K562 (cell line): ENCODE data around the gene RUNX1. TPM values are rescaled to one million over a fixed set of nuclear protein-coding genes. Genes with fewer than 3 reads are reported as not detected.

ENCODE experiments used
- ATAC-seq: fragments of 200-7000 bp; cut with Tn5 transposase; 3 replicates; pipeline ENCODE4 v1.9.1; 2020; ENCODE audit warnings: moderate library complexity
- BruUV-seq: library from RNA; stranded (reverse); fragments of 400-500 nt; replicated peaks from 2 replicates; lab custom pipeline; 2021; lab: Mats Ljungman, UMichigan
- CTCF ChIA-PET: fragments of 300-600 bp; formaldehyde crosslinking; extraction: SDS; loops from one replicate; lab custom pipeline; 2021; ENCODE audit warnings: low intra/inter-chr PET ratio; lab: Yijun Ruan, JAX
- POLR2A ChIA-PET: fragments of 300-600, 350-650 bp; sonication (Branson Sonifier 250); formaldehyde crosslinking; extraction: SDS; loops from one replicate; lab custom pipeline; 2021; ENCODE audit warnings: antibody characterized with exemption, inconsistent platforms; lab: Yijun Ruan, JAX
- DNase-seq, 4 experiments: peaks; one replicate each; pipeline versions ENCODE4 v3.0.0 to v3.0.0-alpha.2; 2011 to 2018; ENCODE audit warnings: low spot score in 3 of 4, mixed read lengths in 3 of 4; ENCODE audit errors: extremely low read depth in 1 of 4
- FAIRE-seq: peaks from 2 replicates; lab custom pipeline; 2011; peaks lifted over from hg19 to GRCh38; lab: Jason Lieb, UNC
- H2AFZ ChIP-seq: 2 replicates; pipeline ENCODE4 v1.6.0; 2011; ENCODE audit warnings: low read depth, low read length, control low read depth, inconsistent platforms
- H3K27ac ChIP-seq: fragments of 200-600 bp; 3 replicates; pipeline ENCODE4 v1.8.0; 2011; ENCODE audit warnings: low read depth, mild to moderate bottlenecking, control low read depth, inconsistent platforms, low read length, moderate library complexity, mixed read lengths; ENCODE audit errors: extremely low read depth
- H3K27me3 ChIP-seq, 2 experiments: fragments of 300-600 bp in 1 of 2; 2 replicates in 1 of 2; 3 replicates in 1 of 2; pipeline versions ENCODE4 v1.6.0 to v1.8.0; 2011; ENCODE audit warnings: inconsistent platforms in 2 of 2, low read length in 2 of 2, mild to moderate bottlenecking in 1 of 2, mixed read lengths in 1 of 2, moderate library complexity in 1 of 2; ENCODE audit not compliant: control insufficient read depth in 2 of 2, insufficient read depth in 2 of 2
- H3K36me3 ChIP-seq: fragments of 300-600 bp; 3 replicates; pipeline ENCODE4 v1.8.0; 2011; ENCODE audit warnings: mild to moderate bottlenecking, low read length, inconsistent platforms; ENCODE audit not compliant: control insufficient read depth, insufficient read depth
- H3K4me1 ChIP-seq, 2 experiments: fragments of 200-600 bp in 1 of 2; replicated peaks in 1 of 2; 2 replicates in 1 of 2; 3 replicates in 1 of 2; pipeline versions ENCODE4 v1.5.1 to v1.8.0; 2011; ENCODE audit warnings: inconsistent platforms in 2 of 2, low read length in 2 of 2, mild to moderate bottlenecking in 1 of 2, mixed read lengths in 1 of 2, moderate library complexity in 1 of 2; ENCODE audit not compliant: control insufficient read depth in 2 of 2, insufficient read depth in 2 of 2
- H3K4me2 ChIP-seq: 2 replicates; pipeline ENCODE4 v1.6.1; 2011; ENCODE audit warnings: low read length, control low read depth, inconsistent platforms, mixed read lengths; ENCODE audit not compliant: insufficient read depth
- H3K4me3 ChIP-seq: fragments of 200-600 bp; sonication (generic), shearing (Covaris generic); 2 replicates; pipeline ENCODE4 v1.5.1; 2016; ENCODE audit warnings: control low read depth, inconsistent platforms
- H3K79me2 ChIP-seq: fragments of 200-600 bp; 3 replicates; pipeline ENCODE4 v1.8.0; 2011; ENCODE audit warnings: low read length, inconsistent platforms; ENCODE audit not compliant: control insufficient read depth, insufficient read depth
- H3K9ac ChIP-seq, 2 experiments: 2 replicates each; pipeline versions ENCODE4 v1.6.0 to v1.6.1; 2011; ENCODE audit warnings: low read depth in 2 of 2, low read length in 2 of 2, control low read depth in 1 of 2, inconsistent platforms in 1 of 2, mild to moderate bottlenecking in 1 of 2, mixed read lengths in 1 of 2; ENCODE audit not compliant: insufficient read depth in 1 of 2
- H3K9me1 ChIP-seq: one replicate; pipeline ENCODE4 v1.6.0; 2011; ENCODE audit warnings: inconsistent platforms, mild to moderate bottlenecking, low read length, moderate library complexity; ENCODE audit not compliant: control insufficient read depth, insufficient read depth
- H3K9me3 ChIP-seq: replicated peaks from 2 replicates; pipeline ENCODE4 v1.5.1; 2011; ENCODE audit warnings: low read depth, low read length, inconsistent platforms; ENCODE audit not compliant: control insufficient read depth, insufficient read depth
- H4K20me1 ChIP-seq: replicated peaks from 2 replicates; pipeline ENCODE4 v1.6.1; 2011; ENCODE audit warnings: low read length, inconsistent platforms, mixed read lengths; ENCODE audit not compliant: control insufficient read depth, insufficient read depth
- KAT2B ChIP-seq: IDR thresholded peaks from one replicate; pipeline ENCODE4 v1.6.1; 2012; ENCODE audit warnings: low read depth, mild to moderate bottlenecking, control low read depth, inconsistent platforms, low read length, moderate library complexity
- PTRF ChIP-seq: fragments of 450-650 bp; IDR thresholded peaks from 2 replicates; pipeline ENCODE4 v1.6.1; 2016; ENCODE audit warnings: mild to moderate bottlenecking, missing genetic modification characterization, missing compliant biosample characterization
- SMAD3 ChIP-seq: fragments of 450-650 bp; formaldehyde crosslinking; conservative IDR thresholded peaks from 2 replicates; pipeline ENCODE4 v1.4.0; 2020; ENCODE audit warnings: mild to moderate bottlenecking
- SPI1 ChIP-seq: IDR thresholded peaks from 2 replicates; pipeline ENCODE4 v1.6.1; 2011; ENCODE audit warnings: low read depth, low read length, control low read depth, borderline replicate concordance
- THRAP3 ChIP-seq: fragments of 450-650 bp; IDR thresholded peaks from 2 replicates; pipeline ENCODE4 v1.6.1; 2016; ENCODE audit warnings: mild to moderate bottlenecking, inconsistent platforms, borderline replicate concordance
- ZNF668 ChIP-seq: fragments of 250-450 bp; sonication (Bioruptor Pico); IDR thresholded peaks from 2 replicates; pipeline ENCODE4 v1.8.0; 2022; ENCODE audit warnings: mild to moderate bottlenecking, inconsistent platforms
- WGBS: fragments of 100-300 bp; shearing (Covaris generic); methylation state at CpG from one replicate; pipeline ENCODE4 v1.1.6; 2016; ENCODE audit warnings: low coverage, mixed read lengths; ENCODE audit not compliant: insufficient coverage; ENCODE audit errors: missing lambda C conversion rate; 5-methylcytosine and 5-hydroxymethylcytosine counted together
- in situ Hi-C: fragments of 300-500 bp; cut with MboI; formaldehyde crosslinking; loops from 4 replicates; pipeline ENCODE4 v1.15.0; 2018; ENCODE audit warnings: inconsistent platforms, mixed read lengths
- intact Hi-C: fragments of 100-400 bp; cut with micrococcal nuclease; formaldehyde crosslinking; loops from 2 replicates; pipeline ENCODE4 v1.14.2; 2022
- polyA plus RNA-seq, 8 experiments: library from polyadenylated mRNA; depleted of rRNA in 4 of 8; stranded (reverse) in 5 of 8; unstranded in 3 of 8; fragments of >200 nt; fragmentation: Nextera tagmentation in 2 of 8; fragmentation: Illumina TruSeq in 1 of 8; extraction: Ambion mirVana in 2 of 8; extraction: Trizol in 1 of 8; gene quantifications; 2 replicates each; pipeline versions ENCODE4 v1.2.1 to v1.2.3, GENCODE V29; 2011 to 2014; ENCODE audit warnings: inconsistent platforms in 1 of 8, missing spikeins in 1 of 8
- total RNA-seq, 7 experiments: library from RNA; depleted of rRNA in 6 of 7; stranded (reverse); fragments of >200 nt in 6 of 7; fragmentation: Illumina TruSeq in 2 of 7; extraction: Trizol in 2 of 7; gene quantifications; 2 replicates each; pipeline versions ENCODE4 v1.2.1 to v1.2.3, GENCODE V29; 2011 to 2021; ENCODE audit warnings: low replicate concordance in 1 of 7

RUNX1 gene
- total and polyA plus RNA-seq, 9 of the 15 experiments (the other 6 are each of a cell fraction or from before 2014, with no cell fraction given) = 2.2 to 68.6 (median 17.8) TPM

GRCh38 chr21:35010447-35010846, 38.7 kb downstream of the RUNX1 start:
- no peak for DNase-seq
- ChIA-PET POLR2A (interaction anchor here (1.0 kb wide), 1 partner anchor 15 kb away, joined by 3 read pairs; no protein-coding TSS in a partner anchor), CTCF (no interaction called here)
- Histone ChIP-seq H3K4me3 (no peak overlapping the region), H4K20me1 (no peaks in the 10 kb centered on the region), H3K9me1 (no peaks in the 10 kb centered on the region), H3K4me1 (peaks cover 4 to 24% of the 10 kb centered on the region in 2 experiments), H3K9ac (no peak overlapping the region), H3K9me3 (no peaks in the 10 kb centered on the region), H3K27ac (no peak overlapping the region), H3K27me3 (no peaks in the 10 kb centered on the region; a peak in 1 of 5 replicates), H2AFZ (no peak overlapping the region), H3K4me2 (no peak overlapping the region), H3K36me3 (no peaks in the 10 kb centered on the region), H3K79me2 (no peaks in the 10 kb centered on the region; the same call in 2 of the 3 replicates)
- no peak for ATAC-seq
- BruUV-seq = no TSS peak
- TF ChIP-seq THRAP3 (no peak), PTRF (tag) (no peak), SMAD3 (CRISPR knock-in tag) (no peak), ZNF668 (CRISPR knock-in tag) (no peak)
- intact Hi-C loops = no loop called here
- no peak for FAIRE-seq
- in situ Hi-C loops = no loop called here
- WGBS = 58% methylated on average over 5 of the region's 5 CpGs

GRCh38 chr21:35007348-35007747, 41.8 kb downstream of the RUNX1 start:
- H3K4me1 ChIP-seq = peaks cover 3 to 36% of the 10 kb centered on the region in 2 experiments; a peak in 4 of 5 replicates

More at GRCh38 chr21:35007348-35007747, 41.8 kb downstream of the RUNX1 start:
- no peak for TF ChIP-seq KAT2B
- peak; percentile 78; the same call in 1 of the 2 replicates for TF ChIP-seq SPI1
- TF ChIP-seq, all 486 proteins: peak for 1
- 61% methylated on average over 4 of the region's 4 CpGs for WGBS
- ATAC-seq (no peak), FAIRE-seq (no peak), DNase-seq (no peak)
- Histone ChIP-seq H3K36me3 (no peaks in the 10 kb centered on the region), H3K9ac (no peak overlapping the region), H2AFZ (peak overlapping the region; percentile 25; the same call in 1 of the 2 replicates), H3K4me2 (no peak overlapping the region), H3K9me1 (no peaks in the 10 kb centered on the region), H3K27me3 (no peaks in the 10 kb centered on the region), H4K20me1 (no peaks in the 10 kb centered on the region), H3K4me3 (no peak overlapping the region), H3K79me2 (no peaks in the 10 kb centered on the region), H3K27ac (no peak overlapping the region), H3K9me3 (no peaks in the 10 kb centered on the region)
- intact Hi-C loops (no loop called here), in situ Hi-C loops (no loop called here)
- ChIA-PET POLR2A (interaction anchor here (1.0 to 2.0 kb wide), 3 partner anchors 10 to 19 kb away, joined by 3 to 5 read pairs (median 4); no protein-coding TSS in a partner anchor), CTCF (no interaction called here)
- no TSS peak for BruUV-seq
